Activated naive CD4-positive, alpha-beta T cell treated with anti-CD3 and anti-CD28 coated beads, Interleukin-2, amount 10 ng/mL, durations not matched to agents 7 days and 5 days (primary cell): ENCODE data around the gene DYRK1A.
"Not testable (repeated sequence)": the region's sequence is repeated elsewhere in the genome, so short reads cannot be mapped to it uniquely, and the experiment has no call there.

Source experiments
- CTCF ChIA-PET: fragments of 350-600 bp; sonication (Branson Sonifier 250); formaldehyde crosslinking; loops from one replicate; lab custom pipeline; 2021; ENCODE audit warnings: antibody characterized with exemption; lab: Charles Lee
- DNase-seq: peaks from one replicate; pipeline ENCODE4 v3.0.0-alpha.2; 2020
- H3K27ac Mint-ChIP-seq: one replicate; pipeline ENCODE4 v1.8.0; 2021; ENCODE audit warnings: mild to moderate bottlenecking, moderate library complexity, mixed read lengths
- H3K27me3 Mint-ChIP-seq: one replicate; pipeline ENCODE4 v1.8.0; 2021; ENCODE audit warnings: mild to moderate bottlenecking, mixed read lengths
- H3K36me3 Mint-ChIP-seq: one replicate; pipeline ENCODE4 v1.8.0; 2021; ENCODE audit warnings: mixed read lengths
- H3K4me1 Mint-ChIP-seq: one replicate; pipeline ENCODE4 v1.8.0; 2021; ENCODE audit warnings: mixed read lengths
- H3K4me3 Mint-ChIP-seq: one replicate; pipeline ENCODE4 v1.8.0; 2021; ENCODE audit warnings: mild to moderate bottlenecking, moderate library complexity, mixed read lengths
- H3K9me3 Mint-ChIP-seq: one replicate; pipeline ENCODE4 v1.8.0; 2021; ENCODE audit warnings: mixed read lengths

DYRK1A gene

DNA sequence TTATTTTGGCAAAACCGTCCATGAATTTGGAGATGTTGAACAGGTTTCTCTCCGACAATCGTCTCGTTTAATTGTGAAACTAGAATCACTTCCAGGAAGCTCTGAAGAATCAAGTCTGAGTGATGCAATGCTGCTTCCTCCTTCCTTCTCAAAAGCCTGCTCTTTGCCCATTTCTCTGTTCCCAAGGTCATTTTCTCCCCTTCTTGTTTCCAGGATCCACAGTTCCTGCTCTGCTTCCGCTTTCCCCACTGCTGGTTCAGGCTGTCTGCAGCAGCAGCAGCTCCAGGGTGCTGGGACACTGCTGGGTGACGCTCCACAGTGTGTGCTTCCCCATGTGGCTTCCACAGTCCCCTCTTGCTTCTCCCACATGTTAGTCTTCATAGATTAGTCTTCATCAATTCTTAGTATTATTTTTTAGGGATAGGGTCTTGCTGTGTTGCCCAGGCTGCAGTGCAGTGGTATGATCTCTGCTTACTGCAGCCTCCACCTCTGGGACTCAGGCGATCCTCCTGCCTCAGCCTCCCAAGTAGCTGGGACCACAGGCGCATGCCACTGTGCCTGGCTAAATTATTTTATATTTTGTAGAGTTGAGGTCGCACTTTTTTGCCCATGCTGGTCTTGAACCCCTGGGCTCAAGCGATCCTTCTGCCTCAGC is 156.2 kb downstream of the DYRK1A start:
- Mint-ChIP-seq H3K4me1 (no peaks in the 10 kb centered on the region), H3K36me3 (peaks cover 6% of the 10 kb centered on the region), H3K4me3 (no peak overlapping the region), H3K9me3 (no peaks in the 10 kb centered on the region), H3K27ac (no peak overlapping the region), H3K27me3 (no peaks in the 10 kb centered on the region)
- DNase-seq: no peak
- CTCF ChIA-PET: no interaction called here

DNA sequence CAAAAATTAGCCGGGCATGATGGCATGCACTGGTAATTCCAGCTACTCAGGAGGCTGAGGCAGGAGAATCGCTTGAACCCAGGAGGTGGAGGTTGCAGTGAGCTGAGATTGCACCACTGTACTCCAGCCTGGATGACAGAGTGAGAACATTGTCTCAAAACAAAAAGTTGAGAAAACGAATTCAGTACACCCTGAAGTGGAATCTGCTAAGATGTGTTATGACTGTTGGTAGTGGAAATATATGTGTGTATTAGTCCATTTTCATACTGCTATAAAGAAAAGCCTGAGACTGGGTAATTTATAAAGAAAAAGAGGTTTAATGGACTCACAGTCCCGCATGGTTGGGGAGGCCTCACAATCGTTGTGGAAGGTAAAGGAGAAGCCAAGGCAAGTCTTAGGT is 158.4 kb downstream of the DYRK1A start:
- H3K36me3 Mint-ChIP-seq, H3K4me3 Mint-ChIP-seq, H3K4me1 Mint-ChIP-seq, H3K27ac Mint-ChIP-seq, H3K9me3 Mint-ChIP-seq, DNase-seq: not testable (repeated sequence)
- peaks cover 11% of the 10 kb centered on the region for H3K27me3 Mint-ChIP-seq
- CTCF ChIA-PET: interaction anchor here (0.7 kb wide), 1 partner anchor 39 kb away, joined by 3 read pairs; no protein-coding TSS in a partner anchor

DNA sequence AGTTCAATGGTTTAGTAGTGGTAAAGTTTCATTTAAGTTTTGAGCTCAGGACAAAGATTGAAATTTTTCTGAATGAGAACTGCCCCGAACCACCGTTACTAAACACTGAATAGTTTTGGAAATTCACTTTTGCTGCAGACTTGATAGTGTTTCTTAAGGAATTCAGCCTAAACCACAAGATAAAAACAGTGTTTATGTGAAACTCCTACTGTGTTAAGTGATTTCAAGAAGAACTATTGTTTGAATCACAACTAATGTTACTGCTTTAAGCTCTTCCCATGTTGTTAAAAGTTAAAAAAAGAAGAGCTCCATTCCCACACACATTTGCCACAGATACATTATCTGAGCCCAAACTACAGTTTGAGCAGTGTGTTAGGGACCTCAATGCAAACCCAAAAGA is 159.2 kb downstream of the DYRK1A start:
- CTCF ChIA-PET: interaction anchor here (0.7 to 0.9 kb wide), 2 partner anchors 62 to 176 kb away, joined by 3 to 4 read pairs; no protein-coding TSS in a partner anchor
- Mint-ChIP-seq H3K4me1 (no peaks in the 10 kb centered on the region), H3K4me3 (no peak overlapping the region), H3K9me3 (no peaks in the 10 kb centered on the region), H3K27ac (no peak overlapping the region), H3K36me3 (no peaks in the 10 kb centered on the region), H3K27me3 (peaks cover 18% of the 10 kb centered on the region)
- no peak for DNase-seq

DNA sequence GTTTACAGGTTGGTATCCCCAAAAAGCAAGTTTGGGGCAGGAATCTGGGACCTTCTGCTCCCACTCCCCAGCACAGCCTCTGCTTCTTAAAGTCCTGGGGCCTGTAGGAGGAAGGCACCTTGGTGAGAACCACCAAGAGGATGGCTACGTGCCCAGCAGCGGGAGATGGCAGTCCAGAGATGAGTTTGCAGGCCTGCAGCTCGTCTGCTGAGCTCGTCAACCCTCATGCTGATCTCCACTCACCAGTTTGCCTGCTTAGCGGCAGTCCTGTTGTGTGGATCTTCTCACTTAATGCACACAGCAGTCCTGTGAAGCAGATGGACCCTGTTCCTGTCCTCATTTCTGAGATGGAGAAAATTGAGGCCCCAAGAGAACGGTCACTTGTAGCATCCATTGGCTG is 160.5 kb downstream of the DYRK1A start:
- peaks cover 29% of the 10 kb centered on the region for H3K27me3 Mint-ChIP-seq
- H3K36me3 Mint-ChIP-seq: no peaks in the 10 kb centered on the region
- no peak for DNase-seq
- H3K27ac Mint-ChIP-seq: no peak overlapping the region
- no peak overlapping the region for H3K4me3 Mint-ChIP-seq
- no peaks in the 10 kb centered on the region for H3K4me1 Mint-ChIP-seq
- no peaks in the 10 kb centered on the region for H3K9me3 Mint-ChIP-seq
- CTCF ChIA-PET: no interaction called here

DNA sequence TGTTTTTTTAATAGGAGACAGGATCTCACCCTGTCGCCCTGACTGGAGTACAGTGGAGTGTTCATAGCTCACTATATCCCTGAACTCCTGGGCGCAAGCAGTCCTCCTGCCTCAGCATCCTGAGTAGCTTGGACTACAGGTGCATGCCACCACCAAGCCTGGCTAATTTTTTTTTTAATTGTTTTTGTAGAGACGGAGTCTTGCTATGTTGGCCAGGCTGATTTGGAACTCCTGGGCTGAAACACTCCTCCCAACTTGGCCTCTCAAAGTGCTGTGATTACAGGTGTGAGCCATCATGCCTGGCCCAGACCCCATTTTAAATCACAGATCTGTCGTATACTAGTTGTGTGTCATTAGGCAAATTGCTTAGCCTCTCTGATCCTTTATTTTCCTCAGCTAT is 161.1 kb downstream of the DYRK1A start:
- peaks cover 33% of the 10 kb centered on the region for H3K27me3 Mint-ChIP-seq
- no peaks in the 10 kb centered on the region for H3K36me3 Mint-ChIP-seq
- DNase-seq: no peak
- CTCF ChIA-PET: no interaction called here
- no peak overlapping the region for H3K4me3 Mint-ChIP-seq
- H3K9me3 Mint-ChIP-seq: no peaks in the 10 kb centered on the region
- H3K27ac Mint-ChIP-seq: no peak overlapping the region
- no peaks in the 10 kb centered on the region for H3K4me1 Mint-ChIP-seq

DNA sequence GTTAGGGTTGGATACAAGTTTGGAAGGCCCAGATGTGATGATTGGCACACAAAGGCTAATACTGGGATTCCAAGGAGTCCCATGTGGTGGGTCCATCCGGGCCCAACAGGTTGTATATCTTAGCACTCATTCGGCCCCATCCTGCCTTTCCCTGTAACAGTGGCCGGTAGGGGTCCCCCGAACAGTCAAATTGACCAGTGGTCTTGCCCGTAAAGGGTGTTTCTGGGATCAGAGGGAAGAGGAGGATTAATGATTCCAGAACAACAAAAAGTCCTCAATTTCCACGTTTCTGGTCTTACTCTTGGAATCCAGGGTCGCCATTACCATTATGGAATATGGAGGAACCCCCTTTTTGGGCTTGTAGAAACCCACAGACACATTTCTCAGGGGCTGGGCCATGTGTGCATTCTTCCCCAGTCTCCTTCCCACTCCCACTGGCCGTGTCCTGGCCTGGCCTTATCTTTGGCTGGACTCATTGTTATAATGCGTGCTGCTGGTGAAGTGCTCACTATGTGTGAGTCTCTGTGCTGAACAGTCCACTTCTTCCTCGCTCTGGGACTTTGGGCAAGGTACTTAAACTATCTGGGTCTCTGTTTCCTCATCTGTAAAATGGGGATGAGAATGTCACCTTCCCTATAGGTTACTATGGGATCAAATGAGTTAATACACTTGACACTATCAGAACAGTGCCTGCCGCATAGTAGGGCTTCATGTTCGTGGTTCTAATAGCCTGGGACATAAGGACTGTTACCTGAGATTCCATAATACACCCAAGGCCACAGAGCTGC is 161.8 kb downstream of the DYRK1A start:
- no peaks in the 10 kb centered on the region for H3K4me1 Mint-ChIP-seq
- no peaks in the 10 kb centered on the region for H3K36me3 Mint-ChIP-seq
- no peak overlapping the region for H3K4me3 Mint-ChIP-seq
- H3K9me3 Mint-ChIP-seq: no peaks in the 10 kb centered on the region
- no peak overlapping the region for H3K27ac Mint-ChIP-seq
- no peak for DNase-seq
- peaks cover 39% of the 10 kb centered on the region for H3K27me3 Mint-ChIP-seq
- CTCF ChIA-PET: no interaction called here

DNA sequence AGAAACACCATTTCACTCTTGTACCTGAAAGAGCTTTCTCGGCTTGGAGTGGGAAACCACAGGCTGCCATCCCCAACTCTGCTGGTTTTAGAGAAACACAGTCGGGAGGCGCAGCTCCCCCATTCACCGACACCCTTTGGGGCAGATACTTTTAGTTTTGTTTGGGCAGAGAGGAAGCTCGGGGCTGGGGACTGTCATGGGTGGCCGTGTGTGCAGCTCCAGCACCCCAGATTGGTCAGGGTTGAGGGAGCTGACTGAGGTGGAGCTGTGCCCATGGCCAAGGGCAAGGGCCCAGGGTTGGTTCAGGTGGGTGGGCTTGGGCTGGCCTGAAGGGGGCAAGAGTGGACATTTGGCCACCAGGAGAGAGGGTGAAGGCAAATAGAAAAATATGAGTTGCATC is 163.1 kb downstream of the DYRK1A start:
- CTCF ChIA-PET: no interaction called here
- DNase-seq: no peak
- H3K9me3 Mint-ChIP-seq: no peaks in the 10 kb centered on the region
- no peaks in the 10 kb centered on the region for H3K4me1 Mint-ChIP-seq
- peaks cover 48% of the 10 kb centered on the region for H3K27me3 Mint-ChIP-seq
- H3K36me3 Mint-ChIP-seq: no peaks in the 10 kb centered on the region
- no peak overlapping the region for H3K27ac Mint-ChIP-seq
- H3K4me3 Mint-ChIP-seq: no peak overlapping the region

DNA sequence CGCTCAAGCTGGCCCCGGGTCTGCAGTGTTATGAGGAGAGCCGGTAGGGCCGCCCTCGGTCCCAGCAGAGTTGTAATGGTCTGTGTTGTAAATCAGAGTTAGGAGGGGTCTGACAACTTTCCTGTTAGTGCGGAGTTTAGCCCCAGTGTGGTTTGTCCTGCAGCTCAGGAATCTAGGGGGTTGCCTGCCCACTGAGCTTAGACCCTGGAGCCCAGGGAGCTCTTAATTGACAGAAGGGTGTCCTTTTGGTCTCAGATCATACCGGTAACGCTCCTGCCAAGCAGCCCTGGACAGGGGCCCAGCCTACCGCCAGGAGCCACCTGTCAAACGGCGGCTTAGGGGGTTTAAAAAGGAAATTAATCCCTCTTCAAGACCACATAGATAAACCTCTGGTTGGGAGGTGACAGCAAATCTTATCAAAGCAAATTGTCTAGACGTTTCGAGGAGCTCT is 164.4 kb downstream of the DYRK1A start:
- CTCF ChIA-PET: interaction anchor here (1.2 kb wide), 1 partner anchor 364 kb away, joined by 3 read pairs; no protein-coding TSS in a partner anchor
- Mint-ChIP-seq H3K36me3 (no peaks in the 10 kb centered on the region), H3K9me3 (no peaks in the 10 kb centered on the region), H3K4me1 (no peaks in the 10 kb centered on the region), H3K4me3 (no peak overlapping the region), H3K27ac (no peak overlapping the region), H3K27me3 (peaks cover 51% of the 10 kb centered on the region)
- DNase-seq: no peak

DNA sequence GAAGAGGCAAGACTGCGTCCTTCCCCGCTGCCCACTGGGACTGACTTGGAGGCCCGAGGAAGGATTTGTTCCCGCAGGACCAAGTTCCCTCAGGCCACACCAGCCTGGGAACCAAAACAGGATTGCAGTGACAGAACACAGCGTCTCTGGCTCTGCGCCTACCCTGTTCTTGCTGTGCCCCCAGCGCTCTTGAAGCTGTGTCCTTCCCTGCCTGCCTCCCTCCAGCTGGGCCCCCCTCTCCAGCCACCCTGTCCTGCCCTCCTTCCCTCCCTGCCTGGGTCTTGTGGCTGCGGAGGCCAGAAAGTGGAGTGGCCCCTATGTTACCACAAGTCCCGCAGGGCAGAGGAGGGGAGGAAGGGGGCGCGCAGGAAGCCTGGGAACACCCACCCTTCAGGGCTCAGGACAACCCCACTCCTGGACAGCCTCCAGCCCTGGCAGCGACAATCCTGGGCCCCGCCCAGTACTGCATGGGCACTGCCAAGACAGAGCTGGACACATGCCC is 164.9 kb downstream of the DYRK1A start:
- H3K36me3 Mint-ChIP-seq: no peaks in the 10 kb centered on the region
- no peak overlapping the region for H3K27ac Mint-ChIP-seq

DNA sequence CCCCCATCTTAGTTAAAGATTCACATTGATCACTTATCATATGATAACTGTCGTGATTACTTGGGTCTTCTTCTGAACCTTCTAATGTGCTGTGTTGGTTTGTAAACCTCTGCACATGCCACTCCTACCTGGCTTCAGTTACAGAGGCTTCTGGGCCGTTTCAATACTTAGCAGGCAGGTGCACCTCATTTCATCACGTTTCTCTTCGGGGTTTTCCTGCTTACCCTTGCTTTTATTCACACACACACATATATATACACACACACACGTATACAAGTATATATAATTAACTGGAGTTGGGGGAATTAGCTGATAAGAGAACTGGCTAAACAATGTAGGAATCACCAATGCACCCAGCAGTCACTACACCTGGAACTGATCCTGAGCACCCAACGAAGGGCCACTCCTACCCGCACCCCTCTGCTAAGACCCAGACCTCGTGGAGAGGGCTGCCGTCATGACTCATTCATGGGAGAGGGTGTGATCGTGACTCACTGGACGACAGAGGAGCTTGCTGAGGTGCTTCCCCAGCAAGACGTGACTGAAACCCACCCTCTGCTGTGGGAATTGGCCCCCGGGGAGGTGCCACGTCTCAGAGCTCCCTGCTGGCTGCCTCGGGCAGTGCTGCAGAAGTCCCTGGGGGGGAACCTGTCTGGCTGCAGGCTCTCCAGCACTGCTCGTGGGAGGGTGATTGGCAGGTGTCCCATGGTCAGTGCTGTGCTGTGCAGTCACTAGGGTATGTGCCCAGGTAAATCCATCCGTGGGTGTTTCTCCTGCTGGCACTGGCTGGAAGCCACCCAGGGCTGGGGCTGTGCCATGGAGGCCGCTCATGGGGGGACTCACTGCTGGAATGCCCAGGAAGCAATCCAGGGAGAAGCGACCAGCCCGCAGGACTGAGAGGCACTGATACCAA is 166.6 kb downstream of the DYRK1A start:
- Mint-ChIP-seq H3K36me3 (no peaks in the 10 kb centered on the region), H3K27me3 (peaks cover 61% of the 10 kb centered on the region), H3K4me3 (no peak overlapping the region), H3K27ac (no peak overlapping the region), H3K4me1 (no peaks in the 10 kb centered on the region), H3K9me3 (no peaks in the 10 kb centered on the region)
- CTCF ChIA-PET: no interaction called here
- DNase-seq: no peak

More for the DNA sequence above, 164.9 kb downstream of the DYRK1A start:
- Mint-ChIP-seq H3K4me3 (no peak overlapping the region), H3K9me3 (no peaks in the 10 kb centered on the region), H3K27me3 (peaks cover 51% of the 10 kb centered on the region), H3K4me1 (no peaks in the 10 kb centered on the region)
- CTCF ChIA-PET: interaction anchor here (1.2 kb wide), 1 partner anchor 365 kb away, joined by 3 read pairs; no protein-coding TSS in a partner anchor
- no peak for DNase-seq

DNA sequence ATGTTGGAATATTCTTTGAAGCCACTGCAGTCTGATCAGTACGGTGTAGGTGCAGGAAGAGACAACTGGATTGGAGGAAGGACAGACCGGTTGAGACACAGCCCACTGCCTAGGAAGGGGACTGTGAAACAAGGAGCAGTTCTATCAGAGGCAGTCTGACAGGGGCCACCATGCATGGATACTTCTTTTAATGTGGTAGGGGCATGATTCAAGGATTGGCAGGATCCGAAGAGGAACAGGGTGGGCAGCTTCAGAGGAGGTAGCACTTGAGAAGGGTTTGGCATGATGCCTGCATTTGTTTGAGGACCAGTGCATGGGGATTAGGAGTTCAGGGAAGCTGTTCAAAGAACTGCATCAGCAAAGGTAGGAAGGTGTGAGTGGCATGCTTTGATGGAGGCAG is 167.9 kb downstream of the DYRK1A start:
- no peak for DNase-seq
- CTCF ChIA-PET: no interaction called here
- H3K27ac Mint-ChIP-seq: no peak overlapping the region
- no peaks in the 10 kb centered on the region for H3K36me3 Mint-ChIP-seq
- H3K4me3 Mint-ChIP-seq: no peak overlapping the region
- H3K9me3 Mint-ChIP-seq: no peaks in the 10 kb centered on the region
- no peaks in the 10 kb centered on the region for H3K4me1 Mint-ChIP-seq
- H3K27me3 Mint-ChIP-seq: peaks cover 55% of the 10 kb centered on the region

DNA sequence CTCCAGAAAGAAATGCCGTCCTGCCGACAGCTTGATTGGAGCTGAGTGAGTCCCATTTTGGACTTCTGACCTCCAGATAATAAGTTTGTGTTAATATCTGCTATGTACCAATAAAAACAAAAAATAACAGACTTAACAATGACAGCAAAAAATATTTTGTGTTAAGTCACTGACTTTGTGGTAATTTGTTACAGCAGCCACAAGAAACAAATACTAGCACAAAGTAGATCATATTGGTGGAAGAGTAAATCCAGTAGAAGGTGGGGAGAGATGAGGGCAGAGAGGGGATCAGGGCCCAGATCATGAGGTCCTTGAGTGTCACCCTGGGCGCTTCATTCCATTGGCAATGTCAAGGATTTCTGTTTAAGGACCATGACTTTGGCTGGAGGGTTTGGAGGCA is 168.6 kb downstream of the DYRK1A start:
- no peak for DNase-seq
- Mint-ChIP-seq H3K4me1 (no peaks in the 10 kb centered on the region), H3K27me3 (peaks cover 48% of the 10 kb centered on the region), H3K27ac (no peak overlapping the region), H3K4me3 (no peak overlapping the region), H3K9me3 (no peaks in the 10 kb centered on the region), H3K36me3 (no peaks in the 10 kb centered on the region)
- CTCF ChIA-PET: no interaction called here

DNA sequence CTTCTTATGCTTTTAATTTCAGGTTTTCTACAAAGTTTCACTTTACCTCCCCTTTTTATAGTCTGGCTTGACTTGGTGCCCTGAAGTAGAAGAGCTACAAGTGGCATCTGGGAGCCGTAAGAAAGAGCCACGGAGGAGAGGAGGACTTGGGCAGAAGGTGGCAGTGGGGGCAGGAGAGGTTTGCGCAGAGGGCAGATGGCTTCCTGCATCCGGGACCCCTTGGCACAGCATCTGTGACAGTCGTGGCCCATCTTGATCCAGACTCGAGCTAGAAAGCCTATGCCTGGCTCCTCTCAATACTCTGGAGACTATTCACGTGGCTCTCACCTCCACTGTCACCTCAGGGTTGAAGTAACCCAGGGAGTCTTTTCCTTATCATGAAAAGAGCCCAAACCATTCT is 169.1 kb downstream of the DYRK1A start:
- H3K4me1 Mint-ChIP-seq: no peaks in the 10 kb centered on the region
- CTCF ChIA-PET: interaction anchor here (0.5 kb wide), 1 partner anchor 48 kb away, joined by 3 read pairs; no protein-coding TSS in a partner anchor
- H3K9me3 Mint-ChIP-seq: no peaks in the 10 kb centered on the region
- no peaks in the 10 kb centered on the region for H3K36me3 Mint-ChIP-seq
- peaks cover 44% of the 10 kb centered on the region for H3K27me3 Mint-ChIP-seq
- H3K27ac Mint-ChIP-seq: no peak overlapping the region
- no peak overlapping the region for H3K4me3 Mint-ChIP-seq
- DNase-seq: no peak
